Measurements from ENCODE around the gene NMNAT2.

DNA sequence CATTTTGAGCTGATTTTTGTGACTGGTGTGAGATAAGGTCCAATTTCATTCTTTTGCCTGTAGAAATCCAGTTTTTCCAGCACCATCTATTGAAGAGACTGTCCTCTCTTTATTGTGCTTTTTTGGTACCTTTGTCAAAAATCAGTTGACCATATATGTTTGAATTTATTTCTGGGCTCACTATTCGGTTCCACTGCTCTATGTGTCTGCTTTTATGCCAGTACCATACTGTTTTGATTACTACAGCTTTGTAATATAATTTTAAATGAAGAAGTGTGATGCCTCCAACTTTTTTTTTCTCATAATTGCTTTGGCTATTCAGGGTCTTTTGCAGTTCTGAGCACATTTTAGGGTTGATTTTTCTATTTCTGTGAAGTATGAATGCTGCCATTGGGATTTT lies 163.1 kb downstream of the NMNAT2 start:
- TF ChIP-seq, protein P1, sequence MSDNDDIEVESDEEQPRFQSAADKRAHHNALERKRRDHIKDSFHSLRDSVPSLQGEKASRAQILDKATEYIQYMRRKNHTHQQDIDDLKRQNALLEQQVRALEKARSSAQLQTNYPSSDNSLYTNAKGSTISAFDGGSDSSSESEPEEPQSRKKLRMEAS (IDR thresholded peaks at IDR 0.05; ENCODE audit: insufficient read depth, insufficient read length), result no peak
- TF ChIP-seq POLR2AphosphoS5 (IDR thresholded peaks at IDR 0.05; ENCODE audit: insufficient read depth, low read depth, low read length) (no peak), EZH2 (IDR thresholded peaks at IDR 0.05; ENCODE audit: borderline replicate concordance, low read depth, low read length, severe bottlenecking) (no peak), FOS (IDR thresholded peaks at IDR 0.05; ENCODE audit: borderline replicate concordance, insufficient read depth, low read length) (no peak), POLR2A (IDR thresholded peaks at IDR 0.05; ENCODE audit: low read depth, low read length) (no peak), GATA2 (IDR thresholded peaks at IDR 0.05; ENCODE audit: insufficient read depth, insufficient read length, low read depth, low read length) (no peak), MYC (IDR thresholded peaks at IDR 0.05; ENCODE audit: low read depth, low read length) (no peak), JUN (IDR thresholded peaks at IDR 0.05; ENCODE audit: borderline replicate concordance, insufficient read depth, insufficient read length, low read depth) (no peak)
- TF ChIP-seq, protein P2, sequence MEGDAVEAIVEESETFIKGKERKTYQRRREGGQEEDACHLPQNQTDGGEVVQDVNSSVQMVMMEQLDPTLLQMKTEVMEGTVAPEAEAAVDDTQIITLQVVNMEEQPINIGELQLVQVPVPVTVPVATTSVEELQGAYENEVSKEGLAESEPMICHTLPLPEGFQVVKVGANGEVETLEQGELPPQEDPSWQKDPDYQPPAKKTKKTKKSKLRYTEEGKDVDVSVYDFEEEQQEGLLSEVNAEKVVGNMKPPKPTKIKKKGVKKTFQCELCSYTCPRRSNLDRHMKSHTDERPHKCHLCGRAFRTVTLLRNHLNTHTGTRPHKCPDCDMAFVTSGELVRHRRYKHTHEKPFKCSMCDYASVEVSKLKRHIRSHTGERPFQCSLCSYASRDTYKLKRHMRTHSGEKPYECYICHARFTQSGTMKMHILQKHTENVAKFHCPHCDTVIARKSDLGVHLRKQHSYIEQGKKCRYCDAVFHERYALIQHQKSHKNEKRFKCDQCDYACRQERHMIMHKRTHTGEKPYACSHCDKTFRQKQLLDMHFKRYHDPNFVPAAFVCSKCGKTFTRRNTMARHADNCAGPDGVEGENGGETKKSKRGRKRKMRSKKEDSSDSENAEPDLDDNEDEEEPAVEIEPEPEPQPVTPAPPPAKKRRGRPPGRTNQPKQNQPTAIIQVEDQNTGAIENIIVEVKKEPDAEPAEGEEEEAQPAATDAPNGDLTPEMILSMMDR (IDR thresholded peaks at IDR 0.05; ENCODE audit: extremely low read depth in 1 of 2, insufficient read depth in 1 of 2, low read depth in 1 of 2, low read length in 2 of 2), result no peak
